D721Med (cell line): Measurements from ENCODE around the gene TMEM59L.

Source experiments
- DNase-seq: peaks from one replicate; pipeline ENCODE4 v3.0.0; 2011; ENCODE audit warnings: low spot score; ENCODE audit not compliant: insufficient read length
- FAIRE-seq: peaks from 2 replicates; lab custom pipeline; 2011; peaks lifted over from hg19 to GRCh38; lab: Jason Lieb, UNC
- TF ChIP-seq, protein P1 (sequence below): IDR thresholded peaks from 2 replicates; pipeline ENCODE4 v1.5.1; 2012; ENCODE audit warnings: mild to moderate bottlenecking, control low read depth; ENCODE audit not compliant: insufficient read depth; ENCODE audit errors: missing control alignments

The TMEM59L gene

DNA sequence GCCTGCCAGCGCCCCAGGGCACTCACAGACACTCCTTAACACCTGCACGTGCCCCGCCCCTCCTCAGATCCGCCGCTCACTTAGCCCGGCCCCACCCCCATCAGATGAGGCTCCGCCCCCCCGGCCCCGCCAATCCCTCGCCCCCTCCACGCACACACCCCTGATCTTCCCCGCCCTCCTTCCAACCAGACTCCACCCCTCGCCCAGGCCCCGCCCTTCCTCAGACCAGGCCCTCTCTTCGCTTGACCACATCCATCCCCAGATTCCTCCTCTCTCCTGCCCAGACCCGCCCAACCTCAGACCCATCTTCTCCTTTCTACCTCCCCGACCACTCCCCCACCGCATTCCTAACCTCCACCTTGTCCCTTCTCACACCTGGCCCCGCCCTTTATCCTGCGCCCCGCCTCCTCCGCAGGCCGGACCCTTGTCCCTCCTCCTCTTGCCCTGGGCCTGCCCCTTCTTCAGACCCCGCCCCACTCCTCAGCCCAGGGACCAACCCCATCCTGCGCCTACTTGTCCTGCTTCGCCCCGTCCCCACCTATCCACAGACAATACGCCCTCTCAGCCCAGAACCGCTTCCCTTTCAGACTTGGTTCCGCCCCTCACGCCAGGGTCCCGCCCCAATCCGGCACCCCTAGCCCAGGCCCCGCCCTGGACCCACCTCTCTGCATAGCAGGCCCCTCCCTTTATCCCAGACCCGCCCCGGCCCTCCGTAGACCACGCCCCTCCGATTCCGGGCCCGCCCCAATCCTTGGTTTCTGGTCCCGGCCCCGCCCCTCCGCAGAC is 23.7 kb downstream of the TMEM59L start:
- FAIRE-seq (no peak), DNase-seq (peak; percentile 86)
- TF ChIP-seq, protein P1, sequence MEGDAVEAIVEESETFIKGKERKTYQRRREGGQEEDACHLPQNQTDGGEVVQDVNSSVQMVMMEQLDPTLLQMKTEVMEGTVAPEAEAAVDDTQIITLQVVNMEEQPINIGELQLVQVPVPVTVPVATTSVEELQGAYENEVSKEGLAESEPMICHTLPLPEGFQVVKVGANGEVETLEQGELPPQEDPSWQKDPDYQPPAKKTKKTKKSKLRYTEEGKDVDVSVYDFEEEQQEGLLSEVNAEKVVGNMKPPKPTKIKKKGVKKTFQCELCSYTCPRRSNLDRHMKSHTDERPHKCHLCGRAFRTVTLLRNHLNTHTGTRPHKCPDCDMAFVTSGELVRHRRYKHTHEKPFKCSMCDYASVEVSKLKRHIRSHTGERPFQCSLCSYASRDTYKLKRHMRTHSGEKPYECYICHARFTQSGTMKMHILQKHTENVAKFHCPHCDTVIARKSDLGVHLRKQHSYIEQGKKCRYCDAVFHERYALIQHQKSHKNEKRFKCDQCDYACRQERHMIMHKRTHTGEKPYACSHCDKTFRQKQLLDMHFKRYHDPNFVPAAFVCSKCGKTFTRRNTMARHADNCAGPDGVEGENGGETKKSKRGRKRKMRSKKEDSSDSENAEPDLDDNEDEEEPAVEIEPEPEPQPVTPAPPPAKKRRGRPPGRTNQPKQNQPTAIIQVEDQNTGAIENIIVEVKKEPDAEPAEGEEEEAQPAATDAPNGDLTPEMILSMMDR, result no peak

- TF ChIP-seq, protein P1, result no peak
- DNase-seq (no peak), FAIRE-seq (no peak)
Observed at GRCh38 chr19:18636969-18637629, 24.4 kb downstream of the TMEM59L start, which contains the start of gene KLHL26. TSS of gene KLHL26 (plus strand) at chr19:18637028. CDS start at chr19:18637055, 27 bp downstream.

DNA sequence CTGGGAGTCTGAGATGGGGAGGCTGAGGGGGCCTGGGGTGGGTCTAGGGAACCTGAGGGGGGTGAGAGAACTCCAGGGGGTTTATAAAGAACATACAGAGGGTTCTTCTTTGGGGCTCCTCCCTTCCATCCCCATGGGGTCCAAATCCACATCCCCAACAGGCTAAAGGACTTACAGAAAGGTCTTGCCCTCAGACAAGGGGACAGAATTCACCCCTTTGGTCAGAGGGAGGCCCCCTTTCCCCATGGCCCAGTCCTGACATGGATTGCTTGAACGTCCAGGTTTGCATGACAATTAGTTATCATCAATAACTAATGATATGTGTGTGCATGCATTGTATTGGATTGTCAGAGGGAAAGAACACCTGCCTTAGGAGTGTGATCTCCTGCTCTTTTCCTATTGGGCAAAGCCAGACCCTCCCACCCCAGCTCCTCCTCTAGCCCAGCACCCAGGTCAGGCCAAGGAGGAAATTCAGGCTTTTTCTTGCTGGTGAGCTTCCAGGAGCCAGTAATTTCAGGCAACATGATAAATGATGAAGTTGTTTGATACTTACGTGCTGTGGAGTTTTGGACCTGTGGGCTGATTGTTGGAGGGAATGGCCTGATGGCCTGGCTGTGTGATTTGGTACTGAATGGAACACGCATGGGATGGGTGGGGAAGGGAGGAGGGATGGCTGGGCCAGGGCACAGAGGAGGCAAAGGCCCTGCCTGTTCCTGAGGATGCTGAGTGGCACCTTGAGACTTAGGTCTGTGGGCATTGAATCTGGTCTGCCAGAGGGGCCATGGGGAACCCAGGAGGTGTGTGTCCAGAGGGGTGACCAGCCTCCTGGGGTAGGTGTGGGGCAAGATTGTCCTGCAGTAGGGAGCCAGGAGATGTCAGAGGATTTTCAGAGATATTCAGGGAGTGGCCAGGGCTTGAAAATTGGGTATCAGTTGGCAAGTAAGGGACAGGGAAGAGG is 25.3 kb downstream of the TMEM59L start:
- DNase-seq, result no peak
- no peak for FAIRE-seq
- TF ChIP-seq, protein P1, result no peak

GRCh38 chr19:18639706-18640243 is 27.1 kb downstream of the TMEM59L start:
- TF ChIP-seq, protein P1, result no peak
- DNase-seq (no peak), FAIRE-seq (no peak)

- TF ChIP-seq, protein P1, result no peak
- DNase-seq, result no peak
- no peak for FAIRE-seq
Observed at GRCh38 chr19:18644196-18645034, 31.7 kb downstream of the TMEM59L start.

- TF ChIP-seq, protein P1, result no peak
- DNase-seq (no peak), FAIRE-seq (no peak)
Observed at GRCh38 chr19:18645035-18645511, 32.4 kb downstream of the TMEM59L start.
